Skeletal muscle cell (primary cell): ENCODE data around the gene PDE1C.

ENCODE experiments used
- DNase-seq: peaks from one replicate; pipeline ENCODE4 v3.0.0-alpha.2; 2010; ENCODE audit warnings: low read depth
- H3K4me3 ChIP-seq: 2 replicates; pipeline ENCODE4 v1.5.1; 2011; ENCODE audit warnings: low read depth, mild to moderate bottlenecking, control low read depth, low read length, moderate library complexity

PDE1C gene

GRCh38 chr7:32048970-32049491 is 21.2 kb downstream of the PDE1C start:
- no peak overlapping the region for H3K4me3 ChIP-seq
- DNase-seq: no peak

DNA sequence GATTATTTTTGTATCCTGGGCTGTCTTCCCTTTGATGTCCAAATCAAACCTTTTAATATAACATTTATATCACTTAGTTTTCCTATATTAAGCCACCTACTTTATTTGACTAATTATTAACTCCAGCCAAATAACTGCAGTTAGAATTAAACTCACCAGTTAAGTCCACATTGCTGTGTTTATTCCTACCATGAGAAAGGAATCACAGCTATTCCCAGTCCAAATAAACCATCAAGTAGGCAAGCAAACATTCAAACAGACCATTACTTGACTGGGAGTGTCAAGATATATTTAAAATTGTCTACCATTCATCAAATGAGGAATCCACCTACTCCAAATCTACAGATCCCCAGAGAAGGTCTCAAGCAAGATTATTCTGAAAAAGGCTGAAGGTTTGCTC is 22.4 kb downstream of the PDE1C start:
- DNase-seq: no peak
- H3K4me3 ChIP-seq: no peak overlapping the region

GRCh38 chr7:32047075-32047474 is 23.1 kb downstream of the PDE1C start:
- H3K4me3 ChIP-seq: no peak overlapping the region
- no peak for DNase-seq

DNA sequence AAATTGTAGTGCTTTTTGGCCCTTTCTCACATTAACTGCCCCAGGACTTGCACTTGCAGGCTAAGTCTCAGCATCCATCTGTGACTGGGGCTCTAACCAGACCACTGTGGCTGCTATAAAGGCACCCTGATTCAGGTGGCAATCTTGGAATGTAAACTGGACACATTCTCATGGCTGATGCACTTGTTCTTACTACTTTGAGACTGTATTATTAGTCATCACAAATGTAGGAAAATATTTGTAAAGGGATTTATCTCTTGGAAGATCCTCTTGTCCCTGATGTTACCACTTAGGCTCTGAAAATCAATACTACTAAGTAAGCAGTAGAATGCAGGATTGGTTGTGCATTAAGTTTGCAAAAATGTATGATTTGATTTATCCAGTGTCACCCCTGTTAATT is 25.0 kb downstream of the PDE1C start:
- no peak for DNase-seq
- H3K4me3 ChIP-seq: no peak overlapping the region

DNA sequence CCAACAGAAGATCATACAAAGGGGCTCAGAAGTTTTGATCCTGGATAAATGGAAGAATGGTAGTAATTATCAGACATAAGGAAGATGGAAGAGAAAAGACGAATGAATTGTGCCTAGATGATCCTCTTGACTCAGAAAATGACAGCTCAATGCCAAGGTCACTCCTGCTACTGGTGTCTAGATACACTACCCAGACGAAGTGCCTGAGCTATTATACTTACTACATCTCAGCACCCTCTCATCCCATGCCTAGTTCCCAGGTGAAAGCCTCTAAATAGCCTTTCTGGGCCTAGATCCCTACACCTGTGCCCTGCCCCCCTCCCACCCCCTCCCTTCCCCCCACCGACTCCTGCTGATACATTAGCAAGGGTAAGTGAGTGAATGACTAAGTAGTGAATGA is 25.5 kb downstream of the PDE1C start:
- H3K4me3 ChIP-seq: no peak overlapping the region

DNA sequence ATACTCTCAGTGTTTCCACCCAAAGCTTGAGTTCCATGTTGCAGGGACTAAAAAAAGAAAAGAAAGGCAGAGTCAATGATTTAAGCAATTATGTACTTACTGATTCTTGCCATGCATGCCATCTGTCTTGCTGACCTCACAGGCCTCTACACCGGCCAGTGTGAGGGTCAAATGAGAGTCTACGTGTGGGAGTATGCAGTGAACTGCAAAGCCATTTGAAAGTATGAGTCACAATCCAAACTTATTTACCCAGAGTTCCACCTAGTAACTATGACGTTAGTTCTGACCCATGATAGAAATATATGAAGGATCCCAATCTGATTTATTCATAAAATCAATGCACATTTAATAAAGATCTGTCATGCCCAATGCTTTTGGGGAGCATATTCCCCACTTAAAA is 26.5 kb downstream of the PDE1C start:
- peak; percentile 61 for DNase-seq
- H3K4me3 ChIP-seq: no peak overlapping the region

More for the DNA sequence above, 25.5 kb downstream of the PDE1C start:
- no peak for DNase-seq

DNA sequence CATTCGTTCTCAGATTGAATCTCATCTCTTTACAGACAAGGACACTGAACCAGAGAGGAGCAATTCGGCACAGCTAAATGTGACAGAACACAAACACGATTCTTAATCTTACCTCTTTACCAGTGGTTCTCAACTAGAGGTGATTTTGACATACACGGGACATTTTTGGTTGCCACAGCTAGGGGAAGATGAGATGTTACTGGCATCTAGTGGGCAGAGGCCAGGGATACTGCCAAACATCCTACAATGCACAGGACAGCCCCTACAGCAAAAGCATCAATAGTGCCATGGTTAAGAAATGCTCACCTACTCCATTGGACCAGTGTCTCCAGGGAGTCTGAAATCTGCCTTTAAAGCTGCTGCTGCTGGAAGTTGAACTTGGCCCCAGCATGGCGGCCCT is 27.3 kb downstream of the PDE1C start:
- no peak for DNase-seq
- H3K4me3 ChIP-seq: no peak overlapping the region

DNA sequence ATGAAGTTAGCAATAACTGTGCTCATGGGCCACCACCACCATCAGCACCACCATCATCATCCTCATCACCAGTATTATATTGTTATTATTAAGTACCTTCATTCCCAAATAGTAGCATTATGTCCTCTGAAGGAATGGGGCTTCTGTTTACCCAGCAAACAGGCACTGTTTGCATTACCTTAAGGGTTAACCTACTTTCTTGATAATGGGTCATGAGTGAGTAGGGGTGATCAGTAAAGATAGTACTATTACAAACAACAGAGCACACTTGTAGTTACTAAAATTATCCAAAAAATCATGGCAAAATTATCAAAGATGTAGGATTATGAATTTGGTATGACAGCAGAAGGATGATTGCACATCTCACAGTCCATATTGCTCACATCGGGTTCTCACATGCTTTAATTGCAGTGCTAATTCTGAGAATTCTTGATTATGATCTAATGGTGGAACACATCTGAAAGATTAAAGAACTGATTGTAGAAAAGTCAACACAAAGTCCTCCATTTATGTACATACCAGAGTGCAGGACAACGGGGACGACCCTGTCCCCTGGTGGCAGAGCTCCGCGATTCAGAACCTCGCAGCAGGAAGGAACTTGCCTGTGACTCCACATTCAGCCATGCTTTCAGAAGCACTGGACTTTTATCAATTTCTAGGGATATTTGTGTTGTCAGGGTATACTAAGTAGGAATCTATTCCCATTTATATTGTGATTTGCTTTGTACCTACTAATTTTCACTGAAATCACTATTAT is 31.0 kb downstream of the PDE1C start:
- no peak overlapping the region for H3K4me3 ChIP-seq
- DNase-seq: no peak

DNA sequence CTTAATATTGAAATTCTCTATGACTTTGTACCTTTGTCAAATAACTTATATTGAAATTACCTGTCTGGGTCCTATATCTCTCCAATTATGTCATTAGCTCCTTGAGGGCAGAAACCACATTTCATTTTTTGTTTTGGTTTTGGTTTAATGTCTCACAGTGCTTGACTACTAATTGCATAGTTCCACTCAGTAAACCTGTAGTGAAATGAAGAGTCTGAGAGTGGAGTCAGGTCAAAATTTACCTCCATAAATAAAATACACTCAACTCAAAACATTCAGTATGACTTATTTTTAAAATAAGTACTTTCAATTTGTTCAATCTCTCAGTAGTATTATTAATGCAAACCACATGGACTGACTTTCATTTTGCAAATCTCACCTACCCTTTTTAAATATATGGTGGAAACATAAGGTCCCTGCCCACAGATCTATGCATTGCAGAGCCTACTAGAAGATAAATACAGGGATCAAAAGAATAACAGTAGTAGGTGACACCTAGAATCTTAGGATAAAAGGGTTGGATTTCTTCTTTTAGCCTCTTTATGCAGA is 32.5 kb downstream of the PDE1C start:
- no peak overlapping the region for H3K4me3 ChIP-seq
- DNase-seq: no peak

DNA sequence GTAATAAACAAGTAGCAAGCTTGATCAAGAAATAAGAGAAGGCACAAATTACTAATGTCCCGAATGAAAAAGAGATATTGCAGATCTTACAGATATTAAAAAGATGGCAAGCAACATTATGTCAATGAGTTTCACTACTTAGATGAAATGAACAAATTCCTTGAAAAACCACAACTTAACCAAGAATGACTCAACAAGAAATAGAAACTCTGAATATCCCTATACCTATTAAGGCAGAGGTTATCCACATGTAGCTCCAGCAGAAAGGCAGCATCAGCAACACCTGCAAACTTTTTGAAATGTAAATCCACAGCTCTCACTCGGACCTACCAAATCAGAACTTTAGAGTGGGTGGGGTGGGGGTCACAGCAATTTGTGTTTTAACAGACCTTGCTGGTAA is 33.6 kb downstream of the PDE1C start:
- no peak for DNase-seq
- no peak overlapping the region for H3K4me3 ChIP-seq

DNA sequence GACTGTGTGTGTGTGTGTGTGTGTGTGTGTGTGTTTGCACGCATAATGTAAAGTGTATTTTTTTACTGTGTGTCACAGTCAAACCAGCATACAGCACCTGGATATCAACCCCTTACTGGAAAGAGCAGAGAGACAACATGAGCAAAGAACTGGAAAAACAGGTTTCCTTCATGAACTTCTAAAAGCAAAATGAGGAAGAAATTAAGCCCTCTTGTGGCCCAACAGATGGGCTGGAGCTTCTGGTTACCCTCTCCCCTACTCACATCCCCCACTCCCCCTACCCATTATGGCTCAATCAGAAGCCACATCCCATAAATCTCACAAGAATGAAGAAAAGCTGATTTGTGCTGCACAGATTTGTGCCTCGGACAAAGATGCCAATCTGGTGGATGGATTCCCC is 36.2 kb downstream of the PDE1C start:
- H3K4me3 ChIP-seq: no peak overlapping the region
- no peak for DNase-seq

DNA sequence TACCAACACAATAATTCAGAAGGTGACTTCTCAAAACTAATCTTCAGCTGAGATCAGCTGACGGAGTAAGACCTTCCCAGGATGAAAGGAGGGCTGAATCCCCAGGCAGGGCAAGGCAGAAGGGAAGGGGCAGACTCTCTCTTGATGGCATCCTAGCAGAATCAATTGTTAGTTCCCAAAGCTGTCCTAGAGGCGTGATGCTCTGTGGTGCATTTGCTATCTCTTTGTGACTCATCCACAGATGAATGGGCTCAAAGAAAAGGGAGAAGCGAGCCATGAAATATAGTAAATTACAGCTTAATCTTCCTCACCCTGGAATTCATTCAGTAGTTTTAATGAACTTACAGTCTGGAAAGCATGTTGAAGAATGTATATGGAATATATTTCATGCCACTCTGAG is 37.2 kb downstream of the PDE1C start:
- no peak for DNase-seq

DNA sequence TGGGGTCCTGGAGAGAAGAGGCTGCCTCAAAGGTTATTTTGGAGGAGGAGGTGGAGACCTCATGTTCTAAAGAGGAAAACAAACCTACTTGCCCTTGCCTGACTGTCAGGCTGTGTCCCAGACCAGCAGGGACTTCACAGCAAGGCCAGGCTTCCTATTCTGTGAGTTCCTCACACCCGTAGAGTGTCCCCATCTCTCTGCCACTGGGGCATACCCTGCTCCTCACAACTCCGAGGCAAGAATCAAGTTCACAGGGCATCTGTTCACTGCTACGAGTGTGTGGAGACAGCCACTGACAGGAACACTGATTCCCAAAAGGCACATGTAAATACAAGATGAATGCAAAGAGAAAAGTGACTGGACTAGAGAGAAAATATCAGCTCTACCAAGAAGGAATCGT is 38.0 kb downstream of the PDE1C start:
- H3K4me3 ChIP-seq: no peak overlapping the region
- no peak for DNase-seq

More for the DNA sequence above, 37.2 kb downstream of the PDE1C start:
- H3K4me3 ChIP-seq: no peak overlapping the region

DNA sequence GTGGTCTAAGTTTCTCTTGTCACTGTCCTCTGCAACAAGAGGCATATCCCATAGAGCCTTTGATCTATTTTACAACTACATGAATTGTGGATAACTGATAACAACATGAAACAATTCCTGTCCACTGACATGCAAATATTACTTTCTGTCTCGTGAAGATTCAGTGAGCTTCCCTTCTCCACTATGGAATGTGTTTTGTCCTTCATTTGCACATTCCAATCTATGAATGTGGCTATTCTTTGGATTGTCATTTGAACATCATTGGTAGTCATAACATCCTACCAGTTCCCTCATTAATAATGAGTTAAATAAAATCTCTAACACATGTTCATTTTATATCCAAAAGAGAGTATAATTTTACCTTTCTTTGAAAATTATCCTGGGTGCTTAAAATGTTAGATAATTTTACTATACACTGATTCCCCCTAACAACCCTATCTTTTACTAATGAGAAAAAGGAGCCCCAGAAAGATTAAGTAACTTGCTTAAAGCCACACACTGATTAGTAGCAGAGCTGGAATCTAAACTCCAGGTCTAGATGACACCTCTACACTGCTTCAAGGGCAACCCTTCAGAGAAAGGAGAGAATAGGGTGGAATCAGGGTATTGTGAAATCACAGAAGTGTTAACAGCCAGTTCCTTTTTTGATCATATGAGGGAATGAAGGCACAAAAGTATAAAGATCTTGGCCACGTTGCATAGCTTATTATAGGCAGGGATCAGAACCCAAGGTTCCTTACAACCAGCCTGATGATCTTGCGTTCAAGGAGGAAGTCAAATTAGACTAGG is 39.1 kb downstream of the PDE1C start:
- H3K4me3 ChIP-seq: no peak overlapping the region
- DNase-seq: no peak

DNA sequence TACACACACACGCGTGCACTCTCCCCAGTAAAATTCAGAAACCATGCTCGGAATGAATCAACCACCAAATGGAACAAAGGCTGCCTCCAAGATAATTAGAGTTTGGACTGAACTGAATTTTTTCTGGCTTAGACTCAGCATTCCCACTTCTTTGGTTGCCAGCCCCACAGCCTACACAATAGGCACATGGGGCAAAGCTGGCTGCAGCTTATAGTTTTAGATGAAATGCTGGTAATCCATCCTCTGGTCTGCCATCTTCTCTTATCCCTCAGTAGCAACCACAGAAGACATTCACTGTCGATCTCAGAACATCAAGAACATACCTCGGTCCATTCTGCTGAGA is 44.2 kb downstream of the PDE1C start:
- DNase-seq: no peak
- H3K4me3 ChIP-seq: no peak overlapping the region

GRCh38 chr7:32025381-32026082 is 44.7 kb downstream of the PDE1C start:
- no peak overlapping the region for H3K4me3 ChIP-seq
- no peak for DNase-seq

GRCh38 chr7:32023376-32023775 is 46.8 kb downstream of the PDE1C start:
- DNase-seq: no peak

GRCh38 chr7:32022966-32023365 is 47.2 kb downstream of the PDE1C start:
- DNase-seq: no peak
- no peak overlapping the region for H3K4me3 ChIP-seq

More at GRCh38 chr7:32023376-32023775, 46.8 kb downstream of the PDE1C start:
- H3K4me3 ChIP-seq: no peak overlapping the region

- DNase-seq: peak; percentile 31
- H3K4me3 ChIP-seq: no peak overlapping the region
Observed at GRCh38 chr7:32020551-32021159, 49.6 kb downstream of the PDE1C start.
